ENCODE data around the gene COL1A1. TPM values are rescaled to one million over a fixed set of nuclear protein-coding genes. Genes with fewer than 3 reads are reported as not detected.
A peak's percentile ranks its signal among the peaks of the same experiment; 100 is the strongest.

COL1A1 gene
- polyA plus RNA-seq, 1 experiment = 1,356 TPM

GRCh38 chr17:50194140-50194933 is 7.1 kb downstream of the COL1A1 start:
- Histone ChIP-seq H3K9me3 (ENCODE audit: control insufficient read depth, insufficient read depth, low read length) (no peaks in the 10 kb centered on the region; the same call in 1 of the 2 replicates), H3K27me3 (ENCODE audit: control insufficient read depth, insufficient read depth, low read length) (no peaks in the 10 kb centered on the region), H3K4me3 (ENCODE audit: low read depth, low read length) (peak overlapping the region; percentile 20), H3K27ac (ENCODE audit: low read depth, low read length) (peak overlapping the region; percentile 98)
- ChIA-PET POLR2A (interaction anchor here (0.9 to 13.2 kb wide), 10 partner anchors 10 to 95 kb away, joined by 3 to 284 read pairs (median 10); partner anchors contain the start of gene TMEM92), CTCF (no interaction called here)
- no peak for DNase-seq (ENCODE audit: low read depth, low spot score)
- no peak for TF ChIP-seq CTCF (IDR thresholded peaks at IDR 0.05; ENCODE audit: low read depth, low read length)

- Histone ChIP-seq H3K27ac (ENCODE audit: low read depth, low read length) (peak overlapping the region; percentile 98), H3K9me3 (ENCODE audit: control insufficient read depth, insufficient read depth, low read length) (no peaks in the 10 kb centered on the region; the same call in 1 of the 2 replicates), H3K4me3 (ENCODE audit: low read depth, low read length) (peak overlapping the region; percentile 25), H3K27me3 (ENCODE audit: control insufficient read depth, insufficient read depth, low read length) (no peaks in the 10 kb centered on the region)
- ChIA-PET CTCF (interaction anchor here (0.6 kb wide), 1 partner anchor 12 kb away, joined by 5 read pairs; no protein-coding TSS in a partner anchor), POLR2A (interaction anchor here (0.8 to 13.2 kb wide), 9 partner anchors 8 to 97 kb away, joined by 5 to 284 read pairs (median 11); partner anchors contain the start of genes COL1A1 and TMEM92)
- TF ChIP-seq CTCF (IDR thresholded peaks at IDR 0.05; ENCODE audit: low read depth, low read length) = no peak; the same call in 1 of the 2 replicates
- no peak for DNase-seq (ENCODE audit: low read depth, low spot score)
Measured at GRCh38 chr17:50192618-50193291, 8.7 kb downstream of the COL1A1 start.

GRCh38 chr17:50192144-50192617 is 9.2 kb downstream of the COL1A1 start:
- no peaks in the 10 kb centered on the region for H3K27me3 ChIP-seq (ENCODE audit: control insufficient read depth, insufficient read depth, low read length)
- CTCF ChIA-PET = interaction anchor here (0.6 to 1.5 kb wide), 2 partner anchors 12 to 23 kb away, joined by 3 to 5 read pairs; no protein-coding TSS in a partner anchor
- peak overlapping the region; percentile 13; the same call in 1 of the 2 replicates for H3K4me3 ChIP-seq (ENCODE audit: low read depth, low read length)
- no peaks in the 10 kb centered on the region; the same call in 1 of the 2 replicates for H3K9me3 ChIP-seq (ENCODE audit: control insufficient read depth, insufficient read depth, low read length)
- TF ChIP-seq CTCF (IDR thresholded peaks at IDR 0.05; ENCODE audit: low read depth, low read length) = no peak
- no peak for DNase-seq (ENCODE audit: low read depth, low spot score)
- POLR2A ChIA-PET = interaction anchor here (0.8 to 13.2 kb wide), 7 partner anchors 9 to 82 kb away, joined by 5 to 284 read pairs (median 21); partner anchors contain the start of genes COL1A1 and TMEM92
- H3K27ac ChIP-seq (ENCODE audit: low read depth, low read length) = peak overlapping the region; percentile 98

GRCh38 chr17:50191359-50192143 is 9.9 kb downstream of the COL1A1 start:
- Histone ChIP-seq H3K27me3 (ENCODE audit: control insufficient read depth, insufficient read depth, low read length) (no peaks in the 10 kb centered on the region), H3K27ac (ENCODE audit: low read depth, low read length) (peak overlapping the region; percentile 98), H3K9me3 (ENCODE audit: control insufficient read depth, insufficient read depth, low read length) (no peaks in the 10 kb centered on the region; the same call in 1 of the 2 replicates), H3K4me3 (ENCODE audit: low read depth, low read length) (peak overlapping the region; percentile 22; the same call in 1 of the 2 replicates)
- DNase-seq (ENCODE audit: low read depth, low spot score) = no peak
- POLR2A ChIA-PET = interaction anchor here (0.5 to 13.2 kb wide), 16 partner anchors 10 to 98 kb away, joined by 3 to 284 read pairs (median 6); partner anchors contain the start of genes COL1A1 and TMEM92
- no peak for TF ChIP-seq CTCF (IDR thresholded peaks at IDR 0.05; ENCODE audit: low read depth, low read length)
- CTCF ChIA-PET = interaction anchor here (1.5 kb wide), 1 partner anchor 22 kb away, joined by 3 read pairs; no protein-coding TSS in a partner anchor

Data from AG04450 (cell line).